Calu3 (cell line): ENCODE data around the gene CTSD. TPM values are rescaled to one million over a fixed set of nuclear protein-coding genes. Genes with fewer than 3 reads are reported as not detected.

Experiments
- BruUV-seq: library from RNA; stranded (reverse); fragments of 400-500 nt; replicated peaks from 2 replicates; lab custom pipeline; 2021; lab: Mats Ljungman, UMichigan
- CTCF ChIA-PET: fragments of 300-600 bp; sonication (Branson Sonifier 250); formaldehyde crosslinking; loops from one replicate; lab custom pipeline; 2022; ENCODE audit warnings: antibody characterized with exemption; lab: Charles Lee
- DNase-seq: peaks from one replicate; pipeline ENCODE4 v3.0.0; 2022
- H3K27ac Mint-ChIP-seq: one replicate; pipeline ENCODE4 v1.8.0; 2022; ENCODE audit warnings: mixed read lengths; ENCODE audit not compliant: unreplicated experiment
- H3K27me3 Mint-ChIP-seq: one replicate; pipeline ENCODE4 v1.8.0; 2022; ENCODE audit warnings: mixed read lengths; ENCODE audit not compliant: unreplicated experiment
- H3K36me3 Mint-ChIP-seq: one replicate; pipeline ENCODE4 v1.8.0; 2022; ENCODE audit warnings: mild to moderate bottlenecking, moderate library complexity, mixed read lengths; ENCODE audit not compliant: insufficient read depth, unreplicated experiment
- H3K4me1 Mint-ChIP-seq: one replicate; pipeline ENCODE4 v1.8.0; 2022; ENCODE audit warnings: mild to moderate bottlenecking, low read depth, mixed read lengths; ENCODE audit not compliant: unreplicated experiment
- H3K4me3 Mint-ChIP-seq: one replicate; pipeline ENCODE4 v1.8.0; 2022; ENCODE audit warnings: mild to moderate bottlenecking, low read depth, moderate library complexity, mixed read lengths; ENCODE audit not compliant: unreplicated experiment
- H3K9me3 Mint-ChIP-seq: one replicate; pipeline ENCODE4 v1.8.0; 2022; ENCODE audit warnings: low read depth, mixed read lengths; ENCODE audit not compliant: unreplicated experiment
- CTCF ChIP-seq: fragments of 200-600 bp; IDR thresholded peaks from one replicate; pipeline ENCODE4 v1.8.0; 2022; ENCODE audit warnings: antibody characterized with exemption; ENCODE audit not compliant: unreplicated experiment
- intact Hi-C: fragments of 100-400 bp; cut with micrococcal nuclease; formaldehyde crosslinking; loops from one replicate; pipeline ENCODE4 v1.10.0; 2022; ENCODE audit not compliant: unreplicated experiment
- total RNA-seq: library from RNA; stranded (reverse); gene quantifications from 2 replicates; pipeline ENCODE4 v1.2.3, GENCODE V29; 2022

CTSD gene
- total RNA-seq, 1 experiment from 2014 or later, result 531 TPM

GRCh38 chr11:1754376-1755150 is 9.2 kb downstream of the CTSD start:
- no peak for TF ChIP-seq CTCF
- no peak for DNase-seq
- Mint-ChIP-seq H3K4me3 (no peak overlapping the region), H3K9me3 (no peaks in the 10 kb centered on the region), H3K27ac (no peak overlapping the region), H3K27me3 (no peaks in the 10 kb centered on the region), H3K36me3 (peaks cover 73% of the 10 kb centered on the region), H3K4me1 (no peaks in the 10 kb centered on the region)
- CTCF ChIA-PET, result no interaction called here
- no TSS peak for BruUV-seq
- intact Hi-C loops, result no loop called here

DNA sequence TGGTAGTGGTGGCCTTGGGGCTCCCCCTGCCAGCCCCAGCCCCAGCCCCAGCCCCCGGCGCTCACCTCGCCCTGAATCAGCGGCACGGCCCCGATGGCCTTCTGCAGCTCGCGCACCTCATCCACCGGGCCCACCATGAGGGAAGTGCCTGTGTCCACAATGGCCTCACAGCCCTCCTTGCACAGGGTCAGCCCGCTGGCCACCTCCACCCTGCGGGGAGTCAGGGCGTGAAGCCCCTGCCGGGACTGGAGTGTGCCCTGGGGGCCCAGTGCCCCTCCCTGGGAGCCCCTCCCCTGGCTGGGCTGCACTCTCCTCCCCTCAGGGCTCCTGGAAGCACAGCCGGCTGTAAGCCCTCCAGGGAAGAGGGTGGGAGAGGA is 9.8 kb downstream of the CTSD start:
- DNase-seq, result no peak
- Mint-ChIP-seq H3K9me3 (no peaks in the 10 kb centered on the region), H3K27me3 (no peaks in the 10 kb centered on the region), H3K27ac (no peak overlapping the region), H3K36me3 (peaks cover 72% of the 10 kb centered on the region), H3K4me1 (no peaks in the 10 kb centered on the region), H3K4me3 (no peak overlapping the region)
- intact Hi-C loops, result no loop called here
- no TSS peak for BruUV-seq
- TF ChIP-seq CTCF, result no peak
- CTCF ChIA-PET, result no interaction called here

DNA sequence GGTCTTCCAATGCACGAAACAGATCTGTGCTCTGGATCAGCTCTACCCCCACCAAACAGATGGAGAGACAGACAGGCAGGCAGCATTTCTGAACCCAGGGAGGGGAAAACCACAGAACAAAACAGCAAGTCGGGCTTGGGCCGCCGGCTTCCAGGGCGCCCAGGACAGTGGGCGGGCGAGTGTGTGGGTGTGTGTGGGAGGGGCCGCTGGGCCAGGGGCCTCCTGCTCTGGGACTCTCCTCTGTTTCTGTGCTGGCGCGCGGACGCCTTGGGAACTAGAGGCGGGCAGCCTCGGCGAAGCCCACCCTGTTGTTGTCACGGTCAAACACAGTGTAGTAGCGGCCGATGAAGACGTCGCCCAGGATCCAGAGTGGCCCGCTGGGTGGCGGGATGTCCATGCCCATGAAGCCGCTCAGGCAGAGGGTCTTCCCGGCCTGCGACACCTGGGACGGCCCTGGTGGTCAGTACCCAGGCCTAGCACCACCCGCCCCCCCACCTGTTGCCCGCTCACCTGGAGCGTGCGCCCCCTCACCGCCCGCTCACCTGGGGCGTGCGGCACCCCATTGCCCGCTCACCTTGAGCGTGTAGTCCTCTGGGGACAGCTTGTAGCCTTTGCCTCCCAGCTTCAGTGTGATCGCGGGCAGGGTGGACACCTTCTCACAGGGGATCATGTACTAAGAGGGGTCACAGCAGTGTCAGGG is 10.3 kb downstream of the CTSD start:
- no peak for TF ChIP-seq CTCF
- no peaks in the 10 kb centered on the region for H3K4me1 Mint-ChIP-seq
- H3K36me3 Mint-ChIP-seq, result peaks cover 67% of the 10 kb centered on the region
- no peak overlapping the region for H3K27ac Mint-ChIP-seq
- H3K4me3 Mint-ChIP-seq, result no peak overlapping the region
- CTCF ChIA-PET, result no interaction called here
- intact Hi-C loops, result no loop called here
- H3K27me3 Mint-ChIP-seq, result no peaks in the 10 kb centered on the region
- no TSS peak for BruUV-seq
- no peak for DNase-seq
- no peaks in the 10 kb centered on the region for H3K9me3 Mint-ChIP-seq

- no peak overlapping the region for H3K4me3 Mint-ChIP-seq
- peaks cover 64% of the 10 kb centered on the region for H3K36me3 Mint-ChIP-seq
- no peaks in the 10 kb centered on the region for H3K4me1 Mint-ChIP-seq
- intact Hi-C loops, result no loop called here
- no peak for DNase-seq
- H3K27ac Mint-ChIP-seq, result no peak overlapping the region
- H3K27me3 Mint-ChIP-seq, result no peaks in the 10 kb centered on the region
- CTCF ChIA-PET, result no interaction called here
- no peaks in the 10 kb centered on the region for H3K9me3 Mint-ChIP-seq
- TF ChIP-seq CTCF, result no peak
- TSS peak; percentile 95 for BruUV-seq
Measured at GRCh38 chr11:1752907-1753228, 10.9 kb downstream of the CTSD start.
